GM19455 (cell line): ENCODE data around the gene HSPA2.

Experiments used
- ATAC-seq: cut with Tn5 transposase; IDR thresholded peaks from one replicate; pipeline ENCODE4 v1.9.1; 2021; ENCODE audit not compliant: unreplicated experiment

The HSPA2 gene

DNA sequence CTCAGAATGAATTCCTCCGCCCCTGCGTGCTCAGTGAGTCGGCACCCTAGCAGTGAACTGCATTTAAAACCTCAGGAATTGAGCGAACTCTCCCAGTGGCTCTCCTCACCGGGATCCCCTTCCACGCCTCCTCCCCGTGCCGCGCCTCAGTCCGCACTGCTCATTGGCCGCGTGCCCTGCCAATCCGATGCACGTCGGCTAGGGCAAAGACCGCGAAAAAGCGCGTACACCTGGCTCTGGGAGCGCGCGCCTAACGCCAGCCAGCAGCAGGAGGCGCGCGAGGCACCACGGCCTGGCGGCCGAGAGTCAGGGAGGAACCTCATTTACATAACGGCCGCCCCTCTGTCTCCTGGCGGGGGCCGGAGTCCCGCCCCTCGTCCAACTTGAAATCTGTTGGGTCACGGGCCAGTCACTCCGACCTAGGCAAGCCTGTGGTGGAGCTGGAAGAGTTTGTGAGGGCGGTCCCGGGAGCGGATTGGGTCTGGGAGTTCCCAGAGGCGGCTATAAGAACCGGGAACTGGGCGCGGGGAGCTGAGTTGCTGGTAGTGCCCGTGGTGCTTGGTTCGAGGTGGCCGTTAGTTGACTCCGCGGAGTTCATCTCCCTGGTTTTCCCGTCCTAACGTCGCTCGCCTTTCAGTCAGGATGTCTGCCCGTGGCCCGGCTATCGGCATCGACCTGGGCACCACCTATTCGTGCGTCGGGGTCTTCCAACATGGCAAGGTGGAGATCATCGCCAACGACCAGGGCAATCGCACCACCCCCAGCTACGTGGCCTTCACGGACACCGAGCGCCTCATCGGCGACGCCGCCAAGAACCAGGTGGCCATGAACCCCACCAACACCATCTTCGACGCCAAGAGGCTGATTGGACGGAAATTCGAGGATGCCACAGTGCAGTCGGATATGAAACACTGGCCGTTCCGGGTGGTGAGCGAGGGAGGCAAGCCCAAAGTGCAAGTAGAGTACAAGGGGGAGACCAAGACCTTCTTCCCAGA is at the start of gene HSPA2:
Gene HSPA2, plus strand, starts transcription at position 534 of the 995 bp plus-strand sequence. Its CDS starts 109 bp downstream, at position 643.
- peak; percentile 93 for ATAC-seq

- ATAC-seq, result no peak
These were observed 48.9 kb upstream of the HSPA2 start for GRCh38 chr14:64491637-64492036.

DNA sequence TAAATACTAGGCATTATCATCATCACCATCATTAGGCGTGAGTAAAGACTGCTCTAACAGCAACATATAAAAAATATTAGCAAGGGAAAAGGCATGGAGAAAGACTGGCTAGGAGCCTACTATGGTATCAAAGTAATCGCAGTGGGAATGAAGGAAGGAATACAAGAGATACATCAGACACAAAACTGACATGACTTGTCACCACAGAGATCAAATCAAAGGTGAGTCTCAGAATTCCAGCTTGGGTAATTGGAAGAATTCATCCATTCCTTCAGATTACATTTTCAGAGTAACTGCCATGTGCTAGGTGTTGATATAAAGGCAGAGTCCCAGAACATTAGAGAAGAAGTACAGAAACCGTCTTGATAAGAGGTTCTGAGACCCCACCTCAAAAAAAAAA is 47.1 kb upstream of the HSPA2 start:
- no peak for ATAC-seq

GRCh38 chr14:64495252-64495651 is 45.3 kb upstream of the HSPA2 start:
- no peak for ATAC-seq

DNA sequence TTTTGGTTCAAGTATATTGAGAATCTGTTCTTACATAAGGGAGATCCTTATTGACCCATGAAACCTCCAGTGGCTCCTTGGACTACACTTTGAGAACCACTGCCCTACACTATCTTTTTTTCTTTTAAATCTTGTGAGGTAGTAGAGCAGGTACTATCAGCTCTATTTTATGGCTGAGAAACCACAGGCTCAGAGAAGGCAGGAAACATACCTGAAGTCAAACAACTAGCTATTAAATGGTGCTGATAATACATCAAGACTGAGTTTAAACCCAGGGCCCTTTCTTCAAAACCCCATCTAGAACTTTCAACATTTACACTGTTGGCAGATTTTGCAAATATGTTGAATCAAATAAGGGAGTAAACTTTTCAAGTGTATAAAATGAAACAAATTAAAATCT is 43.8 kb upstream of the HSPA2 start:
- no peak for ATAC-seq

DNA sequence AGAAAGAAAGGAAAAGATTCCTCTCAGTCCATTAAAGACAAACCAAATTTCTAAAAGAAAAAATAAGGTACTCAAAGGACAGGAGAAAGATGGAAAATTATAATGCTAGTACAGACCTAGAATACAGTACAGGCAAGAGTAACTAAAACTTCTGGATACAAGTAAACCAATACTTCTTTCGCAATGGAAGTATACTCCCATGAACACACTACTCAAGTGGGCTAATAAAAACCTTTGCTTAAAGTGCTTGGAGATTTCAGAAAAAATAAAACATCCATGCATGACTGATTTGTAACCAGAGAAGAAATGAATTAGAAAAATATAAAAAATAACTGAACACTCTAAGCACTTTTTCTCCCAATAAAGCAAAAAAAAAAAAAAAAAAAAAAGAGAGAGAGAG is 40.5 kb upstream of the HSPA2 start:
- no peak for ATAC-seq

DNA sequence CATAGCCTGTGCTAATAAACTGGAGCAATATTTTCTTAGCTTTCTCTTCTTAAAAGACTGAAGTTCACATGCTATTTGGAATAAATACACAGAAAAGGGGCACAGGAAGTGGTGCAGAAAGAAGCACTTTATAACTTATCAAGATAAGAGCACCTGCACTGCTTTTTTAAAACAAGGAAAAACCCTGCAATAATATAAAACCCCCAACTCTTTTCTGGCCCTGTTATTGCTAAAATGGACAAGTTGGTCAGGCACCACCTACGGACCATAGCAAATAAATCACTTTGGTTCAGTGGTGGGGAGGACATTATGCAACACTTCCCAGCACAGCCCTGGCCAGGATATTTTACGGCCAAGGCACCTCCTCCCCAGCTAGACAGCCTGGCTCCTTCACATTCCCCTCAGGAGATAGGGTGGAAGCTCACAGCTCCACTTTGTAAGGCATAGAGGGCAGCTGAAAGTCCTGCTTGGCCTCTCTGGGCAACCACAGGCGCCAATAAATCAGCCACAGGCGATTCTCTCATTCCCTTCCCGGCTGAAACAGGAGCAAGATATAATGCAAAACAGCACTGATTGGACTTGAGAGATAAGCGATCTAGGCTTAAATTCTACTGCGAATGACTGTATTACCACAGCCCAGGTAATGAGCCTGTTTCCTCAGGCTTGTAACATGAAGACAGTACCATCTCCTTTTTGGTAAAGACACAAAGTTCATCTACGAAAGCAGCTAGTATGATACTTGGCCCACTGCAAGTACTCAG is 39.0 kb upstream of the HSPA2 start:
- no peak for ATAC-seq

GRCh38 chr14:64502456-64502855 is 38.1 kb upstream of the HSPA2 start:
- ATAC-seq, result no peak

DNA sequence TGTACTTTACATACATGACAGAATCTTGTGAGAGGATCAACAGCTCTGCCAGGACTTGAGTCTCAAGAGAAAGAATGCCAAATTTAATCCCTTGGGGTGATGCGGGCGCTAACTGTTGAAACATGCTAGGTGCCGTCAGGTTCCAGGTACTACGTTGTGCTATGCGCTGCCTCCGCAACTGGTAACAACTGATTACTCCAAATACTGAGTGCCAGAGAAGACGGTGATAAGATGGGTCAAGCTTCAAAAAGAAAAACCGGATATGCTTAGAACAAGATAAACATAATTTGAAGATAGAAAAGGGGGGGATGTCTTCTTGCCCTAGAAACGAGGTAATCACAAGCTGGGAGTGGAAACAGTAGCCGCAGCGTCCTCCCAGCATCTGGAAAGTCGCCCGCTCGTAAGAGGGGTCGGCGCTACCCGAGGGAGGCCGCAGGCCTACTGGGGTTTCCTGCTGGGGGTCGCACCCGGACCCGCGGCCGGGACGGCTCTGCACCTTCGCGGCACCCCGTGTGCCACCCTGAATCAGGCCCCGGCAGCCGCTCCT is 37.6 kb upstream of the HSPA2 start:
- ATAC-seq, result no peak

- ATAC-seq, result peak; percentile 50
These were observed 36.9 kb upstream of the HSPA2 start, which contains the start of gene ZBTB25 for GRCh38 chr14:64503434-64504309. TSS of gene ZBTB25 (minus strand) at chr14:64503838. CDS start at chr14:64490533, 13,305 bp downstream.

DNA sequence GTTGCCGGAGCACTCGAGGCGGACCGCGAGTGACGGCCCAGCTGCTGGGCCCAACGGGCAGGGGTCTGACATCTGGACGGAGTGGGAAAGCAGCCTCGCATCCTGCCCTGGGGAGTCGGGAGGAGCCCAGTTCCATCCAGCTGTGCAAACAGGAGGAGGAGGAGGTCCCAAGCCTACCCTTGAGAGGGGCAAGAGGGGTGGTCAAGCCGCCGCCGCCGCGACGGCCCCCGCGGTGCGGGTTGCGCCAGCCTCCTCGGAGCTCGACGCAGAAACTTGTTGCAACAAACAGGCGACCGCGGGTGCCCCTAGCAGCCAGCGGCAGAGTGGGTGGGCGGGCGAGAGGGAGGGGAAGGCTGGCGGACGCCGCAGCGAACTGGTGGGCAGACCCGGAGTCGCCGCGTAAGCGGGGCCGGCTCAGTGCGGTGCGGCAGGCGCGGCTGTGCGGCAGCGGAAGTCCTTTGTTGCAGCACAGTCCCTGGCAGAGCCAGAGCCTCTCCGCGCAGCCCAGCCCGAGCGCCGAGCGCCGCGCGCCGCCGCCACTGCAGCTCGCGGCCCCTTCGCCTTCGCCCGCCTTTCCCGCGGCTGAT is 36.1 kb upstream of the HSPA2 start, which contains the start of gene ZBTB1:
Gene ZBTB1, plus strand, starts transcription at position 461 of the 587 bp plus-strand sequence. CDS start 16,735 bp downstream, outside the sequence.
- ATAC-seq, result peak; percentile 34

DNA sequence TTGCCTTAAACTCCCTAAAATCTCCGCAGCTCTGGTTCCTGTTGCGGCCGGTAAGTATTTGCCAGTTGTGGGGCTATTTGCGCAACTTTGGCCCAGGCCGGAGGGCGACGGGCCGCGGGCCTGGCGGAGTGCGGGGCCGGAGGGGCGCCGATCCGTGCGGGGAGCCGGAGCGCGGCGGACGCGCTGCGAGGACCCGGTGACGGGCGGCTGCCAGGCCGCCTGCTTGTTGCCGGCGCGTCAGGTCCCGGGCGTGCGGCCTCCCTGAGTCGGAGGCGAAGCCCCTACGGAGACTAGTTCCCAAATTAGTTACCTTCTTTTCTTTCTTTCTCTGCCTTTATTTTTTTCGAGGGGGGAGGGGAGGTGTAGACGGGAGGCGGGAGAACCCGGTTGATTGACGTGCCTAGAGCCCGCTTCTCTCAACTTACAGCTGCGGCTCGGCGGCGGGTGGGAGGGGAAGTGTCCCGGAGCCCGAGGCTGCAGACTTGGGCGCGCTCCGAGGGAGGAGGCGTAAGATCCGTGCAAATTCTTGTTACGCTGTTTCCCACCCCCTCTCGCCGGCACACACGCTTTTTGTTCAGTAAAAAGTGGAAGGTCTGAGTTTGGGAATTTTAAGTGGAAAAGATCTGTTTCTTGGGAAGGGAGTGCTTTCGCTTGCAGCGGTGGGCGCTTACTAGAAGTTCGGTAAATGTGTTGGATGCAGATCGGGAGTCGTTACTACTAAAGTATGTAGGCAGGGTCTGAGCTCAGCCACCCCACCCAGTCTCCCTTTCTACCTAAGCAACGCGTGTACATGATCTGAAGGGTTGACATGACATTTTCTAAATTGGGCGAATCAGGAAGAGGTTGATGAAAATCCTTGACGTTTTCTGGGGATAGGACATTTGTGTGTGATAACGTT is 35.4 kb upstream of the HSPA2 start:
- peak; percentile 33 for ATAC-seq

GRCh38 chr14:64506721-64507120 is 33.8 kb upstream of the HSPA2 start:
- no peak for ATAC-seq

- ATAC-seq, result no peak
These were observed 33.0 kb upstream of the HSPA2 start for GRCh38 chr14:64507376-64508156.

DNA sequence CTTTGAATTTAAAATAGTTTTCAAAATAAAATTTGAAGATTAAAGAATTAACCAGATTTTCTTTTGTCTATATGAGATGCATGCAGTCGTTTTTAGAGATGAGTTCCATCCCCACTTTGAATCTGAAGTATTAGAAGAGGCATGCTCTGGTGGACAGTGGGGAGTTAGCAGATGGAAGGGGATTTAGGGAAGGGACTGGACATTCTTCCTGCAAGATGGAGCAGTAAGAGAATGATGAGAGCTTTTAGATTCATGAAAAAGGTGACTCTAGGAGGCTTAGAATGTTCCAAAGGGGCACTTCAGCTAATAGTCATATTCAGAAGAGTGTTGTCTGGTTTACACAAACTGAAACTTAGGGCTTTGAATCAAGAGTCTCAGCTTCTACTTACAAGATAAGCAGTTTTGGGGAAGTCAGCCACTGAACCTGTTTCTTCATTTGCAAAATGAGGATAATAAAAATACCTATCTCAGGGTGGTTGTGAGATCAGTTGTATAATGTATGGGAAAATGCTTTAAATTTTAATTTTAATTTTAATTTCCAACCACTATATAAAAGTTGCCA is 32.2 kb upstream of the HSPA2 start:
- no peak for ATAC-seq

GRCh38 chr14:64509036-64509435 is 31.5 kb upstream of the HSPA2 start:
- no peak for ATAC-seq

DNA sequence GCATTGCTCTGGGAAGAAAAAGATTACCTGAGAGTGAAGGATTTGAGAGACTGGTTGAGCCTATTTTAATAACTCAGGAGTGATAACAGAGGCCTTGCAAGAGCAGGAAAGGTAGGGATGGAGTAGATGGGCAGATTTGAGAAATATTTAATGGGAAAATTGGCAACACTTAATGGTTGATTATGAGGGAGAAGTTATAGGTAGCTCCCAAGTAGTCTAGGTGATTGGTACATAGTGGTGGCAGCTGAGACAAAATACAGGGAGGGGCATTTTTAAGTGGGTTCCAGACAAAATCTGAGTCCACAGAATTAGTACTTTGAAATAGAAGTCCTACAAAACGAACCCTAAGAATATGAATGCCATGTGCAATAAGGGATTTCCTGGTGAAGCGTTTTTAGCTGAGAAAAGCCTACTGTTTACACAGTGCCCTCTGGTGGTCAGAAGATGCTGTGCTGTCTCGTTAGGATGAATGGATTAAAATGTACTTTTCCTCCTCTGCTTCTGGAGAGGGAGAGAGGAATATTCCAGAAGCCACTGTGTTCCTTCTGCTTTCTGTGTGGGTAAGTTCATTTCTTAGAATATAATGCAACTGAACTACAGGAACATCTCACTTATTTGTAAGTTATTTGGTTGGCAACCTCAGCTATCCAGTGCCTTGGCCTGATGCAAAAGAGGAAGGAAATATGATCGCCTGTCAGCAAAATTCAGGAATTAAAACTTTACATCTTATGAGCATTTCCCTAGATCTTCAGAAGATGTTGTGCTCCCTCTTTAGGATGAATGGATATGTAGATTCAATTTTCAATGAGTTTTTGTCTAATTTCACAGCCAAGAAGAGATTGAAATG is 29.5 kb upstream of the HSPA2 start:
- ATAC-seq, result no peak
